ENCODE results near the gene SUN1. TPM values are rescaled to one million over a fixed set of nuclear protein-coding genes. Genes with fewer than 3 reads are reported as not detected.
"Not testable (repeated sequence)": the region's sequence is repeated elsewhere in the genome, so short reads cannot be mapped to it uniquely, and the experiment has no call there.

SUN1 gene
- total RNA-seq, 3 donors from 2014 or later: 153 to 189 (median 160) TPM

DNA sequence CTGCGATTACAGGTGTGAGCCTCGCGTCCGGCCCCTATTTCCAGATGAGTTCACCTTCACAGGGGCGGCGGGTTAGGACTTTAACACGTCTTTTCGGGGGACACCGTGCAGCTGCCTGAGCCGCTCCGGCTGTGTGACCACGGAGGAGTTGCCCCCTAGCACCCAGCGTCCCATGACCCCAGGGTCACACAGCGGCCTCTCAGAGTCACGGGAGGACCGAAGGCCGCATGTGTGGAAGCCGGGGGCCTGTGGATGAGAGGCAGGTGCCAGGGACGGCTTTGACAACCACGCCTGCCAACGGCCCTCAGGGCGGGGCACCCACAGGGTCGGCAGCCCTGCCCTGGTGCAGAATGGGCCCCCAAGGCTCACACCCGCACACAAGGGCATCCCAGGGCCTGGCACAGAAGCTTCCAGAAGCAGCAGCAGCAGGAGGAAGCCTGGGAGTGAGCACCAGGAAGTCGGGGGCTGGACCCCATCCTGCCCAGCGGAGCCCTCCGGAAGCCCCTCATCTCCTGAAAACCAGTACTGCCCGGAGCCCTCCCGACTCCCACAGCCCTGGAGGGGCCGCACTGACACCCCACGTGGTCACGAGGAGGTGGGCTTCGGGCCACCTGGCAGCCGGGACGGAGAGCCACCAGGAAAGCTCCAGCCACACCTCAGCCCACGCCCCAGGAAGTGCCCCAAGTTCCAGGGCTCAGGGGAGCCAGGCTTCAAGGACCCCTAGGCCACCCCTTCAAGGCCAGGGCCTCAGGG lies 89.5 kb downstream of the SUN1 start:
- Histone ChIP-seq H3K36me3 (no peaks in the 10 kb centered on the region), H3K9me3 (no peaks in the 10 kb centered on the region), H3K4me1 (no peaks in the 10 kb centered on the region), H3K27me3 (no peaks in the 10 kb centered on the region), H3K27ac (no peak overlapping the region), H3K4me3 (no peak overlapping the region)
- DNase-seq (ENCODE audit: low spot score in 2 of 2): peak in 1 of 2 donors; percentile 46
- no peak for TF ChIP-seq POLR2A (IDR thresholded peaks at IDR 0.05)
- intact Hi-C loops (cut with DNase I; ENCODE audit: low total_unique reads): loop anchor here (5.0 kb wide), 1 partner anchor 431 kb away; no protein-coding TSS in a partner anchor

DNA sequence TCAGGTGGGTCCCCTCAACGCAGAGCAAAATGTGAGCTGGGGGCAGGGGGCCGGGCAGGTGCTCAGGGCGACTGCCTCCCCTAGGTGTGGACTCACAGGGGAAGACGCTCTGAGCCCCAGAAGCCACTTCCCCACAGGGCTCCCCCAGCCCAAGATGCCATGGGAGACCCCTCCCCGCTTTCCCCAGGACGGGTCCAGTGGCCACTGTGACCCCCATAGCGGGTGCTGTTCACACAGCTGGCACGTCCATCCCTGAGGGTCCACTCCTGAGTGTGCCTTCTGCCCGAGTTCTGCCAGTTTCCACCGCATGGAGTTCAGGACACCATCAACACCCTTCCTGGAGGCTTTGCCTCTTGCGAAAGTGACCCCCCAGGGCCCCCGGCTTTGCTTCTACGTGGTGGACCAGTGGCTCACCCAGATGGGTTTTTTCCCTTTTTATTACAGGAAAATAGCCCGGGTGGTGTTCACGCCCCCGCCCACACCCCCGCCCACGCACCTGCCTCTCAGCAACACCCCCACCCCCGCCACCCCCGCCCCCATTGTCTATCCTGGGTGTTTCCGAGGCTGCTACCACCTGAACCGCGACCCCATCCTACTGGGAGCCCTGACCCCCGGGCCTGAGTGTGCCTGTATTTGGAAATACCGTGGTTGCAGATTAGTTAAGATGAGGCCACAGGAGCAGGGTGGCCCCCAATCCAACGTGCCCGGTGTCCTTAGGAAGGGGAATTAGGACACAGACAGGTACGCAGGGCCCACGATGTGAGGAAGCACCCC lies 90.2 kb downstream of the SUN1 start:
- intact Hi-C loops (cut with DNase I; ENCODE audit: low total_unique reads): loop anchor here (5.0 kb wide), 1 partner anchor 430 kb away; no protein-coding TSS in a partner anchor
- Histone ChIP-seq H3K27ac (no peak overlapping the region), H3K4me3 (no peak overlapping the region), H3K27me3 (no peaks in the 10 kb centered on the region), H3K9me3 (no peaks in the 10 kb centered on the region), H3K4me1 (no peaks in the 10 kb centered on the region), H3K36me3 (no peaks in the 10 kb centered on the region)
- peak in 1 of 2 donors; percentile 35 for DNase-seq (ENCODE audit: low spot score in 2 of 2)
- TF ChIP-seq POLR2AphosphoS5 (IDR thresholded peaks at IDR 0.05) (no peak), POLR2A (IDR thresholded peaks at IDR 0.05) (no peak)
- TF ChIP-seq, protein P1, sequence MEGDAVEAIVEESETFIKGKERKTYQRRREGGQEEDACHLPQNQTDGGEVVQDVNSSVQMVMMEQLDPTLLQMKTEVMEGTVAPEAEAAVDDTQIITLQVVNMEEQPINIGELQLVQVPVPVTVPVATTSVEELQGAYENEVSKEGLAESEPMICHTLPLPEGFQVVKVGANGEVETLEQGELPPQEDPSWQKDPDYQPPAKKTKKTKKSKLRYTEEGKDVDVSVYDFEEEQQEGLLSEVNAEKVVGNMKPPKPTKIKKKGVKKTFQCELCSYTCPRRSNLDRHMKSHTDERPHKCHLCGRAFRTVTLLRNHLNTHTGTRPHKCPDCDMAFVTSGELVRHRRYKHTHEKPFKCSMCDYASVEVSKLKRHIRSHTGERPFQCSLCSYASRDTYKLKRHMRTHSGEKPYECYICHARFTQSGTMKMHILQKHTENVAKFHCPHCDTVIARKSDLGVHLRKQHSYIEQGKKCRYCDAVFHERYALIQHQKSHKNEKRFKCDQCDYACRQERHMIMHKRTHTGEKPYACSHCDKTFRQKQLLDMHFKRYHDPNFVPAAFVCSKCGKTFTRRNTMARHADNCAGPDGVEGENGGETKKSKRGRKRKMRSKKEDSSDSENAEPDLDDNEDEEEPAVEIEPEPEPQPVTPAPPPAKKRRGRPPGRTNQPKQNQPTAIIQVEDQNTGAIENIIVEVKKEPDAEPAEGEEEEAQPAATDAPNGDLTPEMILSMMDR (IDR thresholded peaks at IDR 0.05): no peak

DNA sequence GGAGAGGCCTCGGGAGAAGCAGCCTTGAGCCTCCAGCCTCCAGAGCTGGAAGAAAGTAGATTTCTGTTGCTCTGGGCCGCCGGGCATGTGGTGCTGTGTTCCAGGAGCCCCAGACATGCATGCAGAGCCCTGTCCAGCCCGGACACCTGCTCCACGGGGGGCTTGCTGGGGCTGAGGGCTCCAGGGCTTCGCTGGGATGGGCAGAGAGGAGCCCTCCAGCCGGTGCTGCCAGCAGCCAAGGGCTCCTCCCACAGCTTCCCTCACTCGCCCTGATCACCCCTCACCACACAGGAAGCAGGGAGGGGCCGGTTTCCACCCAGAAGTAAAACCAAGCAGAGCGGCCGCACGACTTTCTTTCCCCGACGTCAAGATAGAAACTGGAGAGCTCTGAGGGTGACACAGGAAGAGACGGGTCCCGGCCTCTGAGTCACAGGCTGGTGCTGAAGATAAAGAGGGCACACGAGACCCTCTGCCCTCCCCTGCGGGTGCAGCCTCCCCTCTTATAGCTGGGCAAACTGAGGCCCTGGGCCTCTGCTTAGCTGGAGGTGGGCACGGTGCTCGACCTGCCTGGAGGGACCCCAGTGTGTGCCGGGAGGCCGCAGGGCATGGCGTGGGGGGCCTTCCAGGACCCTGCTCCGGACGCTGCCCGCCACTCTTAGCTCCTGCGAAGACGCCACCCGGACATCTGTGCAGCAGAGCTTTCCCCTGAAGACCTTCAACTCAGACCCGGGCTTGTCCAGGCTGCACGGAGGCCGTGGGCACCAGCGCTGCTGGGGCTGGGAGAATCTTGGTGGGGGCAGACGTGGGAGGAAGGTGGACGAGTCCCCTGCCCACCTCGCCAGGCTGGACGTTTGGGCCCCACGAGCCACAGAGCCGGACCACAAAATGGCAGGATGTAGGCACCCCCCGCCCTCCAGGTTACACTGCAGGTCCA lies 91.1 kb downstream of the SUN1 start:
- DNase-seq (ENCODE audit: low spot score in 2 of 2): peak; percentile 34 to 53
- Histone ChIP-seq H3K27ac (peak overlapping the region in 1 of 2 donors; percentile 52), H3K4me3 (peak overlapping the region in 1 of 3 donors; percentile 15)

DNA sequence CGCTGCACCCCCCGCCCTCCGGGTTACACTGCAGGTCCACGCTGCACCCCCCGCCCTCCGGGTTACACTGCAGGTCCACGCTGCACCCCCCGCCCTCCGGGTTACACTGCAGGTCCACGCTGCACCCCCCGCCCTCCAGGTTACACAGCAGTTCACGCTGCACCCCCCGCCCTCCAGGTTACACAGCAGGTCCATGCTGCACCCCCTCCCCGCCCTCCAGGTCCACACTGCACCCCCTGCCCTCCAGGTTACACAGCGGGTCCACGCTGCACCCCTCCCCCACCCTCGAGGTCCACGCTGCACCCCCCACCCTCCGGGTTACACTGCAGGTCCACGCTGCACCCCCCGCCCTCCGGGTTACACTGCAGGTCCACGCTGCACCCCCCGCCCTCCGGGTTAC lies 91.8 kb downstream of the SUN1 start:
- H3K27ac ChIP-seq, H3K9me3 ChIP-seq, H3K4me3 ChIP-seq, H3K27me3 ChIP-seq, H3K4me1 ChIP-seq, H3K36me3 ChIP-seq: not testable (repeated sequence)
- peak in 1 of 2 donors; percentile 47 for DNase-seq (ENCODE audit: low spot score in 2 of 2)
- intact Hi-C loops (cut with DNase I; ENCODE audit: low total_unique reads): loop anchor here (5.0 kb wide), 1 partner anchor 428 kb away; no protein-coding TSS in a partner anchor

More for the DNA sequence above, 91.1 kb downstream of the SUN1 start:
- Histone ChIP-seq H3K4me1 (no peaks in the 10 kb centered on the region), H3K9me3 (no peaks in the 10 kb centered on the region), H3K27me3 (no peaks in the 10 kb centered on the region), H3K36me3 (no peaks in the 10 kb centered on the region)
- intact Hi-C loops (cut with DNase I; ENCODE audit: low total_unique reads): loop anchor here (5.0 kb wide), 1 partner anchor 429 kb away; no protein-coding TSS in a partner anchor
- TF ChIP-seq, protein P1 (IDR thresholded peaks at IDR 0.05): no peak
- no peak for TF ChIP-seq POLR2AphosphoS5 (IDR thresholded peaks at IDR 0.05)
- TF ChIP-seq POLR2A (IDR thresholded peaks at IDR 0.05): no peak

Other genes starting within 250 kb of the SUN1 start
- 10 to 100 TPM; 14.1 to 29.8 (median 23.6) TPM for gene DNAAF5, start 105.8 kb upstream of the SUN1 start, total RNA-seq
- gene PRKAR1B, start 105.2 kb upstream of the SUN1 start, total RNA-seq: 10 to 100 TPM in 1 of 3 donors, 1 to 10 TPM in 2; 3.7 to 10.5 (median 7.9) TPM
- 10 to 100 TPM; 23.7 to 33.4 (median 29.5) TPM for gene GET4, start 44.1 kb downstream of the SUN1 start, total RNA-seq
- gene ADAP1, start 122.2 kb downstream of the SUN1 start, total RNA-seq: 10 to 100 TPM in 2 of 3 donors, 1 to 10 TPM in 1; 7.5 to 15.5 (median 14.0) TPM
- gene COX19, start 143.1 kb downstream of the SUN1 start, total RNA-seq: 10 to 100 TPM in 1 of 3 donors, 1 to 10 TPM in 2; 8.5 to 17.3 (median 8.8) TPM
- gene CYP2W1, start 150.7 kb downstream of the SUN1 start, total RNA-seq: not detected
- 10 to 100 TPM; 24.1 to 56.8 (median 43.6) TPM for gene GPR146, start 212.1 kb downstream of the SUN1 start, total RNA-seq

Measured in breast epithelium (tissue), 4 donors.